NCI-H128 (cell line): ENCODE measurements around the gene TANC1.

Experiments used
- DNase-seq: peaks from one replicate; lab custom pipeline; 2025; ENCODE audit not compliant: unreplicated experiment; lab: John Stamatoyannopoulos, UW

TANC1 gene

DNA sequence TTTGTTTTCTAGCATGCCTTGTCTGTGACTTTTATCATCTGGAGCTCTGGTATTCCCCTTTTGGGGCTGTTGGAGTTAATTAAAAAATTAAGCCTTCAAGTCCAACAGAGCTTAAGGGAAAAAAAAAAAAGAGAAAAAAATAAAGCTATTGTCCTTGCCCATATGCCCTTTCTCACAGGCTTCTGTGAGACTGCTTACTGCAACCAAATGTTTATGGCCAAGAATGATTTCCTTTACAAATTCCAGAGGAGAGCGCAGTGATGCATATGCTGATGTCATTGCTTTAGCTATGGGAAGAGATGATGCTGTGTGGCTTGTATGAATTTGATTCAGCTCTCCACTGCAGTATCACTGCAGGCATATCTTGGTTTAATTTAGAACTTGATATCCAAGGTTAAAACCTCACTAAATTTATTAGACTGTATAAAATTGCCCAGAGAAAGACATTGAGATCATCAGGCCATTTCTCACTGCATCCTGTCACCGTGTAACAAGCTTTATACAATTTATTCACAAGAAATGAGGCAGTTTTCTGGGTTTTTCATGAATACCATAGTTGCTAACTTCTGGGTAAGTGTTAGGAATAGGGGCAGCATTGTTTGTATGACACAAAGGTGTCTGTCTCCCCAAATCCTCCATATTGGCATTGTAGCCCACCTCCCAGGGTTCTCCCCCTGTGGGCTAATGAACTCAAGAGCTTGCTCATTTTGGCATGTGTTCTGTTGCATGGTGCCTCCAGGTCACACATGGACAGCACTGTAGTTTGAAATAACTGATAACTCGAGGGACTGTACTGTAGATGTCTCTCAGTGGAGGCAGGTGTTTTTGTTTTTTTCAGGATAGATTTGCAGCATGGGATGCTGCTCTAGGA is 85.0 kb downstream of the TANC1 start:
- no peak for DNase-seq

DNA sequence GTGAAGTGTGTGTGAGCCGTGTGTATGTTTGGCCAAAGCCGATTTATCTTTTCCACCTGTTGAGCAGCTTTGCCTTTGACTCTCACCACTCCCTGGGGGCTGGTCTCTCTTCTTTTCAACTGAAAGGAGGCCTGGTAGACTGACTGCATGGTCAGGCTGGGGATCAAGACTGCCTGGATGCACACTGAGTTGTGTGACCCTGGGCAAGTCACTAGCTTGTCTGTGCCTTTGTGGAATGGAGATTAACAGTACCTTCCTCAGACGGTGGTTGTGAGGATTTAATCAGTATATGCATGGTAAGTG is 85.5 kb downstream of the TANC1 start:
- no peak for DNase-seq

DNA sequence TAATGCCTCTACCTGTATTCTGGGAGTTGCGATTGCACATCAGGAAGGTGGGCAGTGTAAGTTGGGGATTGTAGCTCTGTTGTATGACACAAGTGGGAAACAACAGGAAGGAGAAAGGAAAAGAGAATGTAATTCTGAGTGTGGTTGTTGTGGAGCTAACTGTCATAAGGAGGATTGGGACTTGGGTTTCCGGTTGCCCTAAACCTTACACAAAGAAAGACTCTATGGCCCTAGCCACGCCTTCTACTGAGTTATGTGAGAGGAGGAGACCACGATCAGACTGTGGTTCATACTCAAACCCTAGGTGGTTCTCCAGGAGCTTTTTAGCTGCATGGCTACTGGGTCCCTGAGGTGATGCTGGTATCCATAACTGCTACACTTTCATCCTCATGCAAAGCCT is 86.5 kb downstream of the TANC1 start:
- no peak for DNase-seq

DNA sequence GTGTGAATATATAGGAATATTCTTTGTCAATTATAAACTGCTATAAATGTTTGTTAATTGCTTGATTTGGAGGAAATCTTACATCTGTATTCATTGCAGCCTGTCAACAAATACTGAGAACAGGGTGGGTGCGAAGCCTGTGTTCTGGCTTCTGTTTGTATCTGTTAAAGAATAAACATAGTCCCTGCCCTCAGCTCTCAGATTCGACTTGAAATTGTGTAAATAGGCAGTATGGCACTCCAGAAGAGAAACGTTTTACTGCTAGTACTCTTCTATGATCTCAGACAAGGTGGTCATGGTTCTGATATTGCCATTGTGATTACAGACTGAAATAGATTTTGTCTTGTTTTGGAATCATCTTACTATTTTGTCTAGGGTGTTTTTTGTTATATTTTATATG is 92.1 kb downstream of the TANC1 start:
- no peak for DNase-seq

DNA sequence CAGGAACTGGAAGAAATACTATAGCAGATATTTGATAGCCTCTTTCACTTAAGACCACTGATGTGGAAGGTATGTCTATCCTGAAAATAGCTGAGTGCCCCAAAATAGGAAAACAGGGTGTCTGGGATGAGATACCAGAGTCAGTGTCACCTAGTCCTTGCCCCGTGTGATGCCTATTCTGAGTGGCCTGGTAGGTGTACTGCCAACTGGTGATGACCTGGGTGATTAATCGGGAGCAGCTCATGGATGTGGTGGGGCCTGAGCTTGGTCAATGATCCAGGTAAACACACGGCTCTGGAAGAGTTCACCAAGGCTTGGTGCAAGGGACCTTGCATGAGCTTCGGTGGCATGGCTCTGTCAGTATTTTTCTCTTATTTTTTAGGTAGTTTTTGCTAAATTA is 95.2 kb downstream of the TANC1 start:
- no peak for DNase-seq

DNA sequence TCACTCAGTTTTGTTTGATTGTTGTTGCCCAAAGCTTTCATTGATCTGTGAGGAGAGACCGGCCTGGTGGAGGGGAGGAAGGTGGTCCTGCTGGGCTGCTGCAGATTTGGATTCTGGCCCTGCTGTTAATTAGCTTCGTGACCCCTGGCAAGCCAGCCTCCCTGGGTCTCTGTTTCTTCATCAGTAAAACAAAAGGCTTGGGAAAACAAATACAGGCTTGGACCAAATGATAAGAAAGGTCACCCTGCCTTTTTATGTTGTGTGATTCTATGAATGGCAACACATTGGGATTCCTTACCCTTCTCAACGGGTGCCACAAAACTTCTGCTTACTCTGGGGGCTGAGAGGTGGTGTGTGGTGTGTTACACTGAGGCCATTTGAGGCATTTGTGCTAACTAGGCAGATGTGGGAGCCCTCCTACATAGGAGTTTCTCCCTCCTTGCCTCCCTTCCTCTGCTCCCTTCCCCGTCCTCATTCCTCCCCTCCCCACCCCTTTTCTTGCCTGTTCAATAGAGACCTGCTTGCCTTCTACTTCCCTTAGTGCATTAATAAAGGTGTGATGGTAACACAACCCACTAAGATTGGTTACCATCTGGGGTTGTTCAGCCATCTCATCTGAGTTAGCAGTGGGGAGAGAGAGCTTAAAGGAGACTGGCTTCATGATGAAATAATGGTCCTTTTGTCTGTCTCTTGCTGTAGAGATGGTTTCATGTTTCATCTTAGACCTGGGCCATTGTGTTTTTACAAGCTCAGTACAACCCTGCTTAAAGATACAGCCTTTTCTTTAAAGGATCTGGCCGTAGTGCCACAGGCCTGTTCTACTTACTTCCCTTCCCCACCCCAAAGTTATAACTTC is 96.2 kb downstream of the TANC1 start:
- DNase-seq = no peak

DNA sequence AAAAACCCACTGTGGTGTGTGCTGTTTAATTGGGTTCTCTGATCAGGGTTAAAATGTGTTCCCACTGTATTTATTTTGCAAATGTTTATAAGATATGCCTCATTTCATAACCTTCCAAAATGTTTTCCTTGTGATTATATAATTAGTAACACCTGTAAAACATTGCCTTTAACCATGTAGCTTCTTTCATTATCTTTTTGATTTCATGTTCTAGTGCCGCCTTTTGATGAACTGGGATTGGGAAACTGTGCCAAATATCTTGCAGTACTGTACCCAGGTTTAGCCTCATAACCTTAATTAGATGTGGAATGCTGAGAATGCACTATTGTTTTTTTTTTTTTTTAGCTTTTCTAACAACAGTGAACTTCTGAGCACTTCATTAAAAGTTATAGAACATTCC is 96.9 kb downstream of the TANC1 start:
- DNase-seq = no peak

DNA sequence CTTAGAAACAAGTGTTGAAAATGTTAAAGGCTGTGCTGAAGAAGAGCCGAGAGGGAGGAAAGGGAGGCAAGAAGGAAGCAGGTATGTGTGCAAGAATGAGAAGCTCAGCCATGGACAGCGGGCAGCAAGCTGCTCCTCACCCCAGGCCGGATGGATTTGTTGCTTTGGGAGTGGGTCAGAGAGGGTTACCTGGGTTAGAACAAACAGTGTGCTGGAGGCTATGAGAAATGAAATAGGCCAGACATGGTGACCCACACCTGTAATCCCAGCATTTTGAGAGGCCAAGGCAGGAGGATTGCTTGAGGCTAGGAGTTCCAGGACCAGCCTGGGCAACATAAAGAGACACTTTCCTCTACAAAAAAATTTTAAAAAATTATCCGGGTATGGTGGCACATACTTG is 97.5 kb downstream of the TANC1 start:
- no peak for DNase-seq

DNA sequence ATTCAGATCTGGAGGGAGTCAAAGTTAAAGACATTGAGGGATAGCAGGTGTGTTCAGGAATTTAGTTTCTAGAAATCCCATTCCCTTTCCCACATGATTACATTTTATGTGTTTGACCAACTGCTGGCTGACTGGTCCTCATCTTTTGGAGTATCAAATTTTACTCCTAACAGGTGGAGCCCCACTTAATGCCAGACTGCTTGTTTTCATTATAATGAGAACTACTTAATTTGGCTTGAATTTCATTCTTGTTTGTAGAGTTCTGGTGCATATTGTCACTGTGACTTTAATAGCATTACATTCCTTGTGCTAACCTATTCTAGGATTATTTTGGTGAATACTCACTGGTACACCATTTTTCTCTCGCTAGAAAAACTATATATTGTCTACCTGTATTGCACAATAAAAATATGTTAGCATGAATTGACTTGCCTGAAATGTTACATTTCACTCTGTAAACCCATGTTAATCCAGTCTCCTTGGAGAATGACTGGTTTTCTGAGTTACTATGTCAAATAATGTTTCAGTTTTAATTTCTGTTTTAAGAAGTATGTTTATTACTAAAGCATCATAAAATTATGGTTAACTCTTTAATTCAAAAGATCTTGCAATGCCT is 98.2 kb downstream of the TANC1 start:
- no peak for DNase-seq

DNA sequence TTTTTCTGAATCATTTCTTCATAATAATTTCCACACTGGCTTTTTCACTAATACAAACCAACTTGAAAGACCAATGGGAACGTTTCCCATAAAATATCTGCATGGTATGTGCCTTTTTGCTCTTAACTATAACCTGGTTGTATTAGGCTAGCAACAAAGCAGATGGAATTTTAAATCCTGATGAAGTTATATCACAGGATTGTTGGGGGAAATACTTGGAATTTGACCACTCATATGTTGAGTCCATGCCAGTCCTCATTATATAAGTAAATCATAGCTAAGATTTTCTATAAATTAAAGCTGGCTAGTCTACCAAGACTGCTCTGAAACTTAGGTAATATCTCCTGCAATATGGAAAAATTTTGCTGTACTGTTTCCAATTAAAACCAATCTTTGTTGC is 99.5 kb downstream of the TANC1 start:
- no peak for DNase-seq

DNA sequence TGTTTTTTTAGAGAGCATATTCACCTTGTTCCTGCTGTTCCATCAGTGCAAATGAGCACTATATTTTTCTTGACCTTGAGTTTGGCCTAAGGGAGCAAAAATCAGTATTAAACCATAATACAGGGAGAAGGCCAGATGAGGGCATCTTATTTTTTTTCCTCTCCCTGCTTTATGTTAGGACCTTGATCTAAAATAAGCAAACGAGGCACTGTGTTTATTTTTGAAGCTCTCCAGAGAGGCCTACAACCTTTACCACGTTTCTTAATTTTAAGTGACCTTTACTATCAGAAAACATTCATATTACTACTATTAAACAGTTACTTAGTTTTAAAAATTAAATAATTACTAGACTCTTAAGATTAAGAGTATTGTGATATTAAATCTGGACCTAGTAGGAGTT is 100.8 kb downstream of the TANC1 start:
- DNase-seq = no peak

DNA sequence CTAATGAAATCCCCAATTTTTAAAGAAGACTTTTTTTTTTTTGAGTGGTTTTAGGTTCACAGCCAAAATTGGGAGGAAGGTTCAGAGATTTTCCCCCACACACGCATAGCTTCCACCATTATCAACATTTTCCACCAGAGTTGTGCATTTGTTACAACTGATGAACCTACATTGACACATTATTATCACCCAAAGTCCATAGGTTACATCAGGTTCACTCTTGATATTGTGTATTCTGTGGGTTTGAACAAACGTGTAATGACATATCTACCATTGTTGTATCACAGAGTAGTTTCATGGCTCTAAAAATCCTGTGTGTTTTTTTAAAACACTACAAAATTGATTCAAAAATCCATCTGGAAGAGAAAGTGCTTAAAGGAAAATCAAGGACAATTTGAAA is 101.8 kb downstream of the TANC1 start:
- DNase-seq = no peak

DNA sequence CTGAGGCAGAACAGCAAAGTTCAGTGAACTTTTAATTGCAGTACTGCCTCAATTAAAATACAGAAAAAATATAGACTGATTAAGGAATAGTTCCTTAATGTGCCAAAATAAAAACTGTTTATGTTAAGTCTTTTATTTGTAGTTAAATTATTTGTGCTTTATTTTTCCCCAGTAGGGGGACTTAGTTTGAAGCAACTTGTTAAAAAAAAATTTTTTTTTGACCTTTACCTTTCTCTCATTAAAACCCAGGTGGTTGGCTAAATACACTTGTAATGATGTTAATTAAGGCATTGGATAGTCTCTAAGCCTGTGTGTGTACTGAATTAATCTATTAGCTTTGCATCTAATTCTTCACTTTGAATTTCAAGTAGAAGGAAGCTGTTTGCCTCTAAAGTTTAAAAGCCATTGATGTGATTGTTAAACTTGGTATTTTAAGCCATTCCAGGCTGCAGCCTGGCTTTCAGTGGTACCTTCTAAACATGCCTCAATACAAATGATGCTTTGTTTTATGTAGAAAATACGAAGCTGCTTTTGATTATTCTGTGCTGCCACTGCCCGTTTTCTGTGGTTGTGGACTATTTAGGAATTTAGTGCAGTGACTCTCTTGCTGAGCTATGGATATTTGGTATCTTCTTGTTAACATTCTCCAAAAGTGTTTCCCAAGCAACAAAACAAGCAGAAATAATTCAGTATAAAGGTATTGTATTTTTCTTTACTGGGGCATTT is 102.9 kb downstream of the TANC1 start:
- no peak for DNase-seq

DNA sequence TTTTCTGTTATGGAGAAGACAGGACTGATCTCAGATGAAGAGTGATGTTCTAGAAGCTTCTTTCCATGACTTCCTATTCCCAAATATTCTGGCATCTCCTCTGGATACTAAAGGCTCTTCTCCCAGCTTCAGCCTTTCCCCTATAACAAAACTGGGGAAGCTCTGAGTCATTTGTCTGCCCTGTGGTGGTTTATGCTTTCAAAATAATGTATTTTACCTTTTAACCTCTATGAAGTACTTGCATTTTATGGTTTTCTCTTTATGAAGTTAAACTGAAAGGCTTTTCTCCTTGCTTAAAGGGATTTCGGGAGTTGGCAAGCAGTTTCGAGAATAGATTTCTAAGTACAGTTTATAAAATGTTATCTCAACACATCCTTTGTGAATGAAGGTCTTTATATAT is 104.4 kb downstream of the TANC1 start:
- DNase-seq = no peak

DNA sequence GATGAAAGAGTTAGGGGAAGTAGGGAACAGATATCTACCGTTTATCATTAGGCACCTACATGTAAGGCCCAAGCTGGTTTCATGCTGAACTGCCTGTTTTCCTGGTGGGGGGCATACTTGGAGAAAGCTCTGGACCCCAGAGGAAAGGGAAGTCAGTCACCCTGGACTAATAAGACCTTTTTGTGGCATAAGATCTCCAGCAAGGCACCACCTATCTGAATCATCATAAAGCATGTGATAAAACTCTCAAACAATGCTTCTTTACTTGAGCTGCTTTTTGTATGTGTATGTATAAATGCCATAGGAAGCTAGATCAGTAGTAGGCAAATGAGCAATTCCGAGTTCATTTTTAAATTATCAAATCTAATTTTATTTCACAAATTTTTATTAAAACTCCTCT is 104.8 kb downstream of the TANC1 start:
- no peak for DNase-seq

DNA sequence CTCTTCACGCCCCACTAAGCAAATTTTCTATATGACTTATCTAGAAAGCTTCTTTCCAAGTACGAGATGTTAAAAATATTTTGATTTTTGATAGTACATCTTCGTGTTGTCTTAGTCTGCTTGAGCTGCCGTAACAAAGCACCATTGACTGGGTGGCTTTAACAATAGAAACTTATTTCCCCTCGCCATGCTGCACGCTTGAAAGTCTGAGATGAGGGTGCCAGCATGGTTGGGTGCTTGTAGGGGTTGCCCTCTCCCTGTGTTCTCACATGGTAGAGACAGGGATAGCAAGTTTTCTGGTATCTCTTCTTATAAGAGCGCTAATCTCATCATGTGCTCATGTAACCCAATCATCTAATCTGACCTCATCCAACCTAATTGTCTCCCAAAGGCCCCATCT is 106.2 kb downstream of the TANC1 start:
- no peak for DNase-seq

DNA sequence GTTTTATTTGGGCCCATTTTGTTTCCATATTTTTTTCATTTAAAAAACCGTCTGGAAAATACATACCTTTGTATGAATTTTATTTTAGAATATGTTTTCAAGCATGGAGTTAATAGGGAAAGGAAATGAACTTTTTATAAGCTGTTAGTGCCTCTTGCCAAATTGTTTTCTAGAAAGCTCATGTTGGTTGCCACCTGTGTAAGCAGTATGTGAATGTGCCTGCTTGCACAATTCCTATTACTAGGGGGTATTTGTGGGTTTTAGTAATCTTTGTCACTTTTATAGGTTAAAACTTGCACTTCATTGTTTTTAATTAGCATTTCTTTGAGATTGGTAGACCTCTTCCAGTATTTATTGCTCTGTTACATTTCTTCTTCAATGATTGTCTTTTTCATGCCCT is 107.3 kb downstream of the TANC1 start:
- no peak for DNase-seq

DNA sequence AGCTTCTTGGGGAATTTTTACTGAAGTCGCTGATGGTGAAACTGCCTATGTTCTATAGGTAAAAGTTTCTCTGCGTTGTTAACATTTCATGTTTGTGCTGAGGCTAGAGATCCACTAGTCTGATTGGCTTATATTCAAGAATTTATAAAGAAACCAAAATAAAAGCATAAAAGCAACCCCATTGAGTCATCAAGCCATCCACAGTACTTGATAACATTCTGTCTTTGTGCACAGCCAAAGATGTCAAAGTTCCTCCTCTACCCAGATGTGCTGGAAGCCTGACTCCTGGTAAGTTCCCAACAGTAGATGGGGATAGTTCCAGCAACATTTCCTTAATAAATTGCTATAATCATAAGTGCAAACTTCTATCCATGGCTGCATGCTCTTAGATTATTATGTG is 107.8 kb downstream of the TANC1 start:
- no peak for DNase-seq

DNA sequence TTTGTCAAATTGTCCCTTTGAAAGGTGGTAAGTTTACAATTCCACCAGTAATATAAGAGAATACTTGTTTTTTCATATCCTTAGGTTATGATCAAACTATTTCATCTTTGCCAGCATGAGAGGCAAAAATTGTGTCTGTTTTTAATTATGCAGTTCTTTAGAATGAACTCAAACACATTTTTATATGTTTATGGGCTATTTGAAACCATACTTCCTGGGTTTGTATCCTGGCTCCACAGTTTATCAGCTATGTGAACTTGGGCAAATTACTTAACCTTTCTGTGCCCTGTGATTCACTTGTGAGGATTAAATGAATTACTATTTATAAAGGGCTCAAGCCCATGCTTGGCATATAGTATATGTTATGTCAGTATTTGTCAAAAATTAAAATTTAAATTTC is 109.4 kb downstream of the TANC1 start:
- DNase-seq = no peak

DNA sequence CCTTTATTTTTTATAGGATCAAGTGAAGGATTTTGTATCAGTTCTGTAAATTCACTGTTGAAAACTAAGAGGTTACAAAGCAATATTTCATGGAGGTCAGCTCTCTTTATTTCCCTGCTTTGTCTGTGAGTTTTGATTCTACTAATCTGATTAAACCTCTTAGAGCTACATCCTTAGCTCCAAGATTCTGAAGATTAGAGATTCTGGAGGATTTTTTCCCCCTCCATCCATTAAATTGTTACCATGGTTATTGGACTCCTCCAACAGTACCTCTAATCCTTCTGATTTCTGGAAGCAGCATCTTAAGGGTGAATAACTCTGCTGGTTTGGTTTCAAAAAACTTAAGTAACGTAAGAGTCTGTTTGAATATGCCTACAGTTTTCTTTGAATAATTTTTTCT is 110.0 kb downstream of the TANC1 start:
- DNase-seq = no peak

DNA sequence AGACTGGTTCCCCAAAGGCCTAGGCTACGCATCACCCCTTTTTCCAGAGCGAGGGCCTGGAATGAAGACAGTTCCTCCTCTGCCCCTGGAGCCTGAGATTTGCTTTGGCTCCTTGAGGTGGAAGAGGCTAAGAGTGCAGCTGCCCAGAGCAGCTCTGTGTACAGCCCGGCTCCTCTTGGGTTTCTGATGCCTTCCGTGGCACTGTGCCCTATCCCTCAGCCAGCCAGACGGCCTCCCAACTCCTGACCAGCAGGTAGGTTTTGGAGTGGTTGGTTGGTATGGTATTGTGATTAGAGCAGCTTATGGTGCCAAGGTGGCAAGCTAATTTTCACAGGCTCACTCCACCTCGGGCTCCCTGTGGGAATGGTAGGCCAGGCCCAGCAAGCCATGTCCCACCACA is 112.2 kb downstream of the TANC1 start:
- DNase-seq = no peak
